LNCAP (cell line): ENCODE data around the gene RNF41.

Source experiments
- TF ChIP-seq, protein P1 (sequence below): fragments of 450-650 bp; IDR thresholded peaks from 2 replicates; pipeline ENCODE4 v1.5.1; 2017; ENCODE audit warnings: mild to moderate bottlenecking

RNF41 gene

DNA sequence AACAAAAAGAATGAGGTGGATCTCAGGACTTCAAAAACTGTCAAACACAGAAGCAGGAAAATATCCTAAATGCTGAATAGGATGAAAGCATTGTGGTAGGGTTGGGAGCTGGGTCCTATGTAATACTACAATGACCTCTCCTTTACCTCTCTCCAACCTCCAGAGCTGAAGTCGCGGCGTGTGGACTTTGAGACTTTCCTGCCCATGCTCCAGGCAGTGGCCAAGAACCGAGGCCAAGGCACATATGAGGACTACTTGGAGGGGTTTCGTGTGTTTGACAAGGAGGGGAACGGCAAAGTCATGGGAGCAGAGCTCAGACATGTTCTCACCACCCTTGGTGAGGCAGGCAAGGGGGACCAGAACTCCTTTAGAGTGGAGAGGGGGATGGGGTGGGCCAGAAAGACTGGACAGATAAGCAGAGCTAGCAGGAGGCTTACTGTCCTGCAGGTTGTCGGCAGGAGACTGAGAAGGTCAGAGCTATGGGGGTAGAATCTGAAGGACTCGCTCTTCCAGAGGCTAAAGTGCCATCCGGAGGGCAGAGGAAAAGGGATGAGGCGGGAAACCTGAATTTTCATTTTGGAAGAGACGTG is 66.4 kb downstream of the RNF41 start:
- TF ChIP-seq, protein P1, sequence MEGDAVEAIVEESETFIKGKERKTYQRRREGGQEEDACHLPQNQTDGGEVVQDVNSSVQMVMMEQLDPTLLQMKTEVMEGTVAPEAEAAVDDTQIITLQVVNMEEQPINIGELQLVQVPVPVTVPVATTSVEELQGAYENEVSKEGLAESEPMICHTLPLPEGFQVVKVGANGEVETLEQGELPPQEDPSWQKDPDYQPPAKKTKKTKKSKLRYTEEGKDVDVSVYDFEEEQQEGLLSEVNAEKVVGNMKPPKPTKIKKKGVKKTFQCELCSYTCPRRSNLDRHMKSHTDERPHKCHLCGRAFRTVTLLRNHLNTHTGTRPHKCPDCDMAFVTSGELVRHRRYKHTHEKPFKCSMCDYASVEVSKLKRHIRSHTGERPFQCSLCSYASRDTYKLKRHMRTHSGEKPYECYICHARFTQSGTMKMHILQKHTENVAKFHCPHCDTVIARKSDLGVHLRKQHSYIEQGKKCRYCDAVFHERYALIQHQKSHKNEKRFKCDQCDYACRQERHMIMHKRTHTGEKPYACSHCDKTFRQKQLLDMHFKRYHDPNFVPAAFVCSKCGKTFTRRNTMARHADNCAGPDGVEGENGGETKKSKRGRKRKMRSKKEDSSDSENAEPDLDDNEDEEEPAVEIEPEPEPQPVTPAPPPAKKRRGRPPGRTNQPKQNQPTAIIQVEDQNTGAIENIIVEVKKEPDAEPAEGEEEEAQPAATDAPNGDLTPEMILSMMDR, result no peak

DNA sequence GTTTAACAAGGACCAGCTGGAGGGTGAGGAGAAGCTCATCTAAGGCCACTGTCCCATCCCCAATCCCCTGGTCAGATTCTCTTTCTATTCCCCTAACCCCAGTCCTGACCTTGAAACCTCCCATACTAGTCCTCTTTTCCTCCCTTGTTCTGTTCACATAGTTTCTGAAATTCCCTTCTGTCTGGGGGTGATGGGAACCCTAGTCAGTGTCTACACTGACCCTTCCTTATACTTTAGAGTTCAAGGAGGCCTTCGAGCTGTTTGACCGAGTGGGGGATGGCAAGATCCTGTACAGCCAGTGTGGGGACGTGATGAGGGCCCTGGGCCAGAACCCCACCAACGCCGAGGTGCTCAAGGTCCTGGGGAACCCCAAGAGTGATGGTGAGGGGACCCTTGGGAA is 66.9 kb downstream of the RNF41 start:
- TF ChIP-seq, protein P1, result no peak

DNA sequence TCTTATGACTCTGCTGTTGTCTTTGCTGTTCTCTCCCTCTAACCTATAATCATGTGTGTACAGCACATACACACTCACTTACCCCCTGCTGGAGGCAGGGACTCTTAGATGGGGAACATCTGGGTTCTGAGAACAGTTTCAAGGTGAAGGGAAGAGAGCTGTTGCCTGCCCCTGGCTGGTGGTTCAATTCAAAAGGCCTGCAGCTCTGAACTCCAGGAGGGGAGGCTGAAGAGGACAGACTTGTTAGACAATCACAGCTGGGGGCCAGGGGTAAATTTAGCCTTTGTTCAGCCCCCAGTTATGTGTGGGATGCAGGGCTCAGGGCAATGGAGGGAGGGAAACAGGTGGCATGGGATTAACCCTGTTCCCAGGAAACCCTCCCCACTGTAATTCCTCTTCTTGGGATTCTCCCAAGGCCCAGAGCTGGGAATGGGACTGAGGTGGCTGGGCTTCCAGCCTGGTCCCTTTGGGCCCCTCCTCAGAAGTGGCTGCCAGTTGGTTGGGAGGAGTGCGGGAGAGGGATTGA is 67.4 kb downstream of the RNF41 start:
- TF ChIP-seq, protein P1, result no peak

DNA sequence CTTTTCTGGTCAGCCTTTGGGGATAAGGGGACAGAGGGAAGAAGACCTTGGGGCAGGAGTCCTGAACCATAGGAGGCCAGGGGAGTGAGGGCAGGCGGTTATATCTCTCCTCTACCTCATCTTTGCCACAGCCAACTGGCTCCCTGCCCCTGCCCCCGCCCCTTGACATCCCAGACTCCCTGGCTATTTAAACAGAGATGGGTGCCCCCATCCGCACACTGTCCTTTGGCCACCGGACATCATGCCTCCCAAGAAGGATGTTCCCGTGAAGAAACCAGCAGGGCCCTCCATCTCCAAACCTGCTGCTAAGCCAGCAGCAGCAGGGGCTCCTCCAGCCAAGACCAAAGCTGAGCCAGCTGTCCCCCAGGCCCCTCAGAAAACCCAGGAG is 68.0 kb downstream of the RNF41 start:
- TF ChIP-seq, protein P1, result no peak

DNA sequence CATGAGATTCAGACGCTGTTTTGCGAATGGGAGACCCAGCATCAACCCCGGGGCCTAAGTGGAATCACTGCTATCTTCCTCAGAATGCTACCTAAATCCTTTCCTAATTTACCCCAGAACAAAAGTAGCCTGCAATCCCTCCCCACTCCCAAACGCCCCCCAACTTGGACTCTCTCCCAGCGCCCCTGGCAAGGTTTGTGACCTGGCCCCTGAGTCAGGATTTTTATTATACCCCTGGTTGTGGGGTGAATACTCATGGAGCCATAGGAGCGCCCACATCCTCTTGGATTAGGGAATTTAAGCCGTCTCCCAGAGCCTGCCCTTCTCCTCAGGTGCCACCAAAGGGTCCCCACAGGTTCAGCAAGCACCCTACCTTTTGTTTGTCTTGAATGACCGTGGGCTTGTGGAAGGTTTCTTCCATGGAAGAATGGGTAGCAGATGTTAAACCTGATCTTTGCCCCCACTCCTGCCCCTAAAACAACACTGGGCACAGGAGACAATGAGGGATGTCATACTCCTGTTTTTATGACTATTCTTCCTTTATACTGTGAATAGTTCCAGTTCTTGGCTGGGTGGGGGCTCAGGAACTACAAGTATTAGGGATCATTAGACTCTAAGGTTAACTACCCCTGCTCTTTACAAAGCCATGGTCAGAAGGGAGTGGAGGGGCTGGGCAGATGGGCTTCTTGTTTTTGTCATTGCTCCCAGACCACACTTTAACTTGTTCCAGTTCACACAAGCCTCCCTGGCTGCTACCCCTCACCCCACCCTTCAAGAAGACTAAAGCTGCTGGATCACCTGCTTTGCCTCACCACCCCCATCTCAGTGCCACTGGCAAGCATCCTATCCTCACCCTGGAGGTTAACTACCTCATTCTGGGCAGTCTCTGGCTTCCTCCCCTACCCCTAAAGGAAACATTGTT is 68.7 kb downstream of the RNF41 start:
- TF ChIP-seq, protein P1, result no peak
